ENCODE measurements around the gene TWIST2. TPM values are rescaled to one million over a fixed set of nuclear protein-coding genes. Genes with fewer than 3 reads are reported as not detected.
A peak's percentile ranks its signal among the peaks of the same experiment; 100 is the strongest.

The TWIST2 gene
- total RNA-seq, 2 donors from 2014 or later = 41.4 to 62.1 TPM

DNA sequence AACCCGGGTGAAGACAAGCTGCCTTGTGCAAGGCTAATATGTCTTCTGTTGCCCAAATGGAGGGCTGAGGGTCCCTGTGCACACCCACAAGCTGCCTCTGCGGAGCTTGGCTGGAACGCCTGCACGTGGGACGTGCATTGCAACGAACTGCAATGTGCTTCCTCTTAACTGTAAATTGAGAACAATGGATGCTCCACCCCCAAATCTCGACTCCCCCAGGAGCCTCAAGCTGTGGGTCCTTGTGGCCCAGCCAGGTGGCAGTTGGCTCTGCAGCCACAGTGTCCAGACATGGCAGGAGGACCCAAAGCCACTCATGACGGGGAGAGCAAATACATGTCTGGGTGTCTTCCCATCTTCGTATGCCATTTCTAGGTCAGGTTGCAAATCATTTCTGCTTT is 90.1 kb downstream of the TWIST2 start:
- no peak overlapping the region for H3K27ac ChIP-seq
- no peak for DNase-seq (ENCODE audit: low spot score)

DNA sequence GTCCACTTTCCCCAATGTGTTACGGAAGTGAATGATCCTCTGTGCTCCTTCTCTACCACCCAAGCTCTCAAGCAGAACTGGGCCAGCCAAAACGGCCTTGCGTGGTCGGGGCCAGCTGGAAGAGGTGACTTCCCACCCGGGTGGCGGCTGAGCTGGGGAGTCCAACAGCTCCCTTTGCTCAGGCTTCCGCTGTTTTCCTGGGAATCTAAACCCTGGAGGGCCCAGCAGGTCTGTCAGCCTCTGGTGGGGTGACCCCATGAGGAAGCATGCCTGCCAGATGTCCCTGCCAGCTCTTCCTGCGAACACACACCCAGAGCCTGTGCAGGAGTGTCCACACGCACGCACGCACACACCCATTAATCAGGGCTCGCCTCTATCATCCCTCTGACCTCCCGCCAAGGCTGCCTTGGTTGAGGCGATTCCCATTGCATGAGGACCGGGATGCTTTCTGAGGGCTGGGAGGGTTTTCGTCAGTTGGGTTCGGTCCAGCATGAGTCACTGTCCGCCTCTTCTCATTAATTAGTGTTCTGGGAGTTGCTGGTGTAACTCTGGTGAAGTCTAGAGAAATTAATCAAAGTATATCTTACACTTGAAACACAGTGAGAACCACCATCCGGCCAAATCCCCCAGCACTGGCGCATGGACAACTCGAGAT is 90.6 kb downstream of the TWIST2 start:
- H3K9me3 ChIP-seq = peaks cover under 1% of the 10 kb centered on the region
- TF ChIP-seq, protein P1, sequence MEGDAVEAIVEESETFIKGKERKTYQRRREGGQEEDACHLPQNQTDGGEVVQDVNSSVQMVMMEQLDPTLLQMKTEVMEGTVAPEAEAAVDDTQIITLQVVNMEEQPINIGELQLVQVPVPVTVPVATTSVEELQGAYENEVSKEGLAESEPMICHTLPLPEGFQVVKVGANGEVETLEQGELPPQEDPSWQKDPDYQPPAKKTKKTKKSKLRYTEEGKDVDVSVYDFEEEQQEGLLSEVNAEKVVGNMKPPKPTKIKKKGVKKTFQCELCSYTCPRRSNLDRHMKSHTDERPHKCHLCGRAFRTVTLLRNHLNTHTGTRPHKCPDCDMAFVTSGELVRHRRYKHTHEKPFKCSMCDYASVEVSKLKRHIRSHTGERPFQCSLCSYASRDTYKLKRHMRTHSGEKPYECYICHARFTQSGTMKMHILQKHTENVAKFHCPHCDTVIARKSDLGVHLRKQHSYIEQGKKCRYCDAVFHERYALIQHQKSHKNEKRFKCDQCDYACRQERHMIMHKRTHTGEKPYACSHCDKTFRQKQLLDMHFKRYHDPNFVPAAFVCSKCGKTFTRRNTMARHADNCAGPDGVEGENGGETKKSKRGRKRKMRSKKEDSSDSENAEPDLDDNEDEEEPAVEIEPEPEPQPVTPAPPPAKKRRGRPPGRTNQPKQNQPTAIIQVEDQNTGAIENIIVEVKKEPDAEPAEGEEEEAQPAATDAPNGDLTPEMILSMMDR (IDR thresholded peaks at IDR 0.05) = no peak
- H3K4me3 ChIP-seq = no peak overlapping the region
- ATAC-seq (ENCODE audit: insufficient number of reproducible peaks, low FRiP score, low read depth) = peak; percentile 59
- peak; percentile 31 for DNase-seq (ENCODE audit: low spot score)
- H3K27ac ChIP-seq = no peak overlapping the region
- H3K36me3 ChIP-seq = no peaks in the 10 kb centered on the region
- no peaks in the 10 kb centered on the region for H3K27me3 ChIP-seq (replicated peaks; ENCODE audit: insufficient read depth)
- no peaks in the 10 kb centered on the region for H3K4me1 ChIP-seq (ENCODE audit: control insufficient read depth in 1 of 2, low read depth in 2 of 2)

More for the DNA sequence above, 90.1 kb downstream of the TWIST2 start:
- no peak overlapping the region for H3K4me3 ChIP-seq
- H3K36me3 ChIP-seq = no peaks in the 10 kb centered on the region
- ATAC-seq (ENCODE audit: insufficient number of reproducible peaks, low FRiP score, low read depth) = no peak
- peaks cover 3% of the 10 kb centered on the region for H3K9me3 ChIP-seq
- TF ChIP-seq, protein P1 (IDR thresholded peaks at IDR 0.05) = no peak
- H3K4me1 ChIP-seq (ENCODE audit: control insufficient read depth in 1 of 2, low read depth in 2 of 2) = no peaks in the 10 kb centered on the region
- no peaks in the 10 kb centered on the region for H3K27me3 ChIP-seq (replicated peaks; ENCODE audit: insufficient read depth)

DNA sequence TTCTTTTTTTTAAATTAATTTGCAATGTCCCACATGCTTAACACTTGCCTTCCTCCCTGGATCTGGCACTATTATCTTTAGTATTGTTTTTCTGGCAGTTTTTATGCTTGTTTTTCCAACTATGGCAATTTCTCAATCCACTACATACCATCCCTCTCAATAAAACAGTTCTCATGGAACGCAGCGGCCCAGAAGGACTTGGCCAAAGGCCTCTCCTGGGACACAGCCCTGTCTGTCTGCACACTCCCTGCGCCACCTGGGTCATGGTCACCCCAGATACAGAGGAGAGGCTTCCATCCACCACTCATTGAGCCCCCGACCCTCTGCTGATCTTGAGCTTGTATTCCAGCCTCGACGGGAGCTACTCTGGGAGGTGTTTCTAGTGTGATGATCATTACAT is 91.2 kb downstream of the TWIST2 start:
- TF ChIP-seq, protein P1 (IDR thresholded peaks at IDR 0.05) = no peak
- DNase-seq (ENCODE audit: low spot score) (no peak), ATAC-seq (ENCODE audit: insufficient number of reproducible peaks, low FRiP score, low read depth) (no peak)
- Histone ChIP-seq H3K27ac (no peak overlapping the region), H3K36me3 (no peaks in the 10 kb centered on the region), H3K4me3 (no peak overlapping the region), H3K9me3 (no peaks in the 10 kb centered on the region), H3K4me1 (ENCODE audit: control insufficient read depth in 1 of 2, low read depth in 2 of 2) (no peaks in the 10 kb centered on the region), H3K27me3 (replicated peaks; ENCODE audit: insufficient read depth) (no peaks in the 10 kb centered on the region)

DNA sequence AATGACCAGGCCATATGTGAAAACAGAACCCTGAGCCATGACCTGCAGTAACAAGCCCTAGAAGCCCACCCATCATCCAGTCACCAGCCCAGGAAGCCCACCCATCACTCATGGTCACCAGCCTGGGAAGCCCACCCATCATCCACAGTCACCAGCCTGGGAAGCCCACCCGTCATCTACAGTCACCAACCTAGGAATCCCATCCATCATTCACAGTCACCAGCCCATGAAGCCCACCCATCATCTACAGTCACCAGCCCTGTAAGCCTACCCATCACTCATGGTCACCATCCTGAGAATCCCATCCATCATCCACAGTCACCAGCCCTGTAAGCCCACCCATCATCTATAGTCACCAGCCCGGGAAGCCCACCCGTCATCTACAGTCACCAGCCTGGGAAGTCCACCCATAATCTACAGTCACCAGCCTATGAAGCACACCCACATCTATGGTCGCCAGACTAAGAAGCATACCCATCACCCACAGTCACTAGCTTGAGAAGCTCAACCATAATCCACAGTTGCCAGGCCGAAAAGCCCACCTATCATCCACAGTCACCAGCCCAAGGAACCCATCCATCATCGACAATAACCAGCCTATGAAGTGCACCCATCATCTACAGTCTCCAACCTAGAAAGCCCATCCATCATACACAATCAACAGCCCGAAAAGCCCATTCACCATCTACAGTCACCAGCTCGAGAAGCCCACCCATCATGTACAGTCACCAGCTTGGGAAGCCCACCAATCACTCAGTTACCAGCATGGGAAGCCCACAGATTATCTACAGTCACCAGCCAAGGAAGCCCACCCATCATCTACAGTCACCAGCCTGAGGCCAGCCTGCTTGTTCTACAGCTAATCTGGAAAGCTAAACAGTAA is 91.9 kb downstream of the TWIST2 start:
- H3K4me1 ChIP-seq (ENCODE audit: control insufficient read depth in 1 of 2, low read depth in 2 of 2) = no peaks in the 10 kb centered on the region
- H3K36me3 ChIP-seq = no peaks in the 10 kb centered on the region
- ATAC-seq (ENCODE audit: insufficient number of reproducible peaks, low FRiP score, low read depth) (no peak), DNase-seq (ENCODE audit: low spot score) (no peak)
- no peak overlapping the region for H3K4me3 ChIP-seq
- H3K27me3 ChIP-seq (replicated peaks; ENCODE audit: insufficient read depth) = no peaks in the 10 kb centered on the region
- TF ChIP-seq, protein P1 (IDR thresholded peaks at IDR 0.05) = no peak
- H3K9me3 ChIP-seq = no peaks in the 10 kb centered on the region
- H3K27ac ChIP-seq = no peak overlapping the region

DNA sequence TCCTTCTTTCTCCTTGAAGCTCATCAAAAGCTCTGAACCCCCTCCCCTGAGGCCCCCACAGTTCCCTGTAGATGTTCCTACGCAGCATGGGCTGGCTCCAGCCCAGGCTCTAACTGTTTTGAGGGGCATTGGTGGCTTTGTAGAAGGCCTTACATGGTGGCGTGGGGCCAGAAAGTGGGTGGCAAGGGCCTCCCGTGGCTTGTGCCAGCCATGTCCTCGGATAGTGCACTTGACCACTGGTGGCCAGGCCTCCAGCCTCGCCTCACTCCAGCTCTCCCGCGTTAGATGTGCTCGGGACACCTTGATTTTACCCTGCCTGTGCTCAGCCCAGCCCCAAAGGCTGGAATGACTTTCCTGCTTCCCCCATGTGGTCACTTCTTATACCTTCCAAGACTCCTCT is 92.9 kb downstream of the TWIST2 start:
- TF ChIP-seq, protein P1 (IDR thresholded peaks at IDR 0.05) = no peak
- H3K4me3 ChIP-seq = no peak overlapping the region
- ATAC-seq (ENCODE audit: insufficient number of reproducible peaks, low FRiP score, low read depth) (no peak), DNase-seq (ENCODE audit: low spot score) (no peak)
- no peaks in the 10 kb centered on the region for H3K9me3 ChIP-seq
- H3K36me3 ChIP-seq = no peaks in the 10 kb centered on the region
- no peak overlapping the region for H3K27ac ChIP-seq
- no peaks in the 10 kb centered on the region for H3K27me3 ChIP-seq (replicated peaks; ENCODE audit: insufficient read depth)
- H3K4me1 ChIP-seq (ENCODE audit: control insufficient read depth in 1 of 2, low read depth in 2 of 2) = no peaks in the 10 kb centered on the region

Measured in thoracic aorta (tissue), 2 donors.